SU-DHL-6 (cell line): ENCODE results near the gene ACKR2.

Source experiments
- H2AFZ ChIP-seq: fragments of 200-600 bp; sonication (generic); 2 replicates; pipeline ENCODE4 v1.6.1; 2014; ENCODE audit warnings: low read depth, mild to moderate bottlenecking, moderate library complexity, mixed read lengths, antibody characterized with exemption, low read length; ENCODE audit not compliant: severe bottlenecking
- H3F3A ChIP-seq: fragments of 200-600 bp; shearing (Covaris generic); 2 replicates; pipeline ENCODE4 v1.6.0; 2016; ENCODE audit warnings: antibody characterized with exemption, mild to moderate bottlenecking; ENCODE audit not compliant: insufficient read depth
- H3K27ac ChIP-seq: fragments of 200-600 bp; sonication (generic); 2 replicates; pipeline ENCODE4 v1.5.1; 2016; ENCODE audit warnings: low read depth, mild to moderate bottlenecking, low read length, moderate library complexity, mixed read lengths
- H3K27me3 ChIP-seq: fragments of 200-600 bp; sonication (generic), shearing (Covaris generic); 2 replicates; pipeline ENCODE4 v1.6.0; 2014; ENCODE audit warnings: mild to moderate bottlenecking, low read length
- H3K36me3 ChIP-seq: fragments of 200-600 bp; sonication (generic); 2 replicates; pipeline ENCODE4 v1.6.1; 2014; ENCODE audit warnings: mild to moderate bottlenecking, low read length, mixed read lengths
- H3K4me2 ChIP-seq: fragments of 300-600, 200-600 bp; shearing (Covaris generic), sonication (generic); 2 replicates; pipeline ENCODE4 v1.6.0; 2014; ENCODE audit warnings: low read length, low read depth, mild to moderate bottlenecking; ENCODE audit not compliant: poor library complexity, severe bottlenecking
- H3K4me3 ChIP-seq: fragments of 200-600 bp; sonication (generic); 2 replicates; pipeline ENCODE4 v1.5.1; 2014; ENCODE audit warnings: antibody characterized with exemption, low read length, mild to moderate bottlenecking, mixed read lengths; ENCODE audit not compliant: insufficient read depth, poor library complexity, severe bottlenecking
- H3K79me2 ChIP-seq: fragments of 200-600 bp; sonication (generic); 2 replicates; pipeline ENCODE4 v1.6.1; 2014; ENCODE audit warnings: mild to moderate bottlenecking, low read length, moderate library complexity; ENCODE audit not compliant: insufficient read depth
- H3K9ac ChIP-seq: fragments of 200-600 bp; sonication (generic); 2 replicates; pipeline ENCODE4 v1.7.0; 2014; ENCODE audit warnings: mild to moderate bottlenecking, low read length
- H3K9me2 ChIP-seq: fragments of 200-600 bp; sonication (generic); replicated peaks from 2 replicates; pipeline ENCODE4 v1.6.1; 2014; ENCODE audit warnings: low read length; ENCODE audit not compliant: insufficient read depth
- H3K9me3 ChIP-seq: fragments of 200-600 bp; sonication (generic); 2 replicates; pipeline ENCODE4 v1.6.1; 2014; ENCODE audit warnings: low read length, mixed read lengths; ENCODE audit not compliant: insufficient read depth
- H4K20me1 ChIP-seq: fragments of 200-600 bp; sonication (generic); 2 replicates; pipeline ENCODE4 v1.6.1; 2014; ENCODE audit warnings: low read depth, mild to moderate bottlenecking, antibody characterized with exemption, low read length, moderate library complexity, mixed read lengths
- EZH2phosphoT487 ChIP-seq: fragments of 200-600 bp; sonication (generic), shearing (Covaris generic); conservative IDR thresholded peaks from 2 replicates; pipeline ENCODE4 v1.6.1; 2018; ENCODE audit warnings: mild to moderate bottlenecking, antibody characterized with exemption, low read length, moderate library complexity, mixed read lengths
- TF ChIP-seq, protein P1 (sequence below): fragments of 200-600 bp; sonication (generic); IDR thresholded peaks from one replicate; pipeline ENCODE4 v1.5.1; 2017; ENCODE audit warnings: antibody characterized with exemption, mild to moderate bottlenecking, low read length, moderate library complexity; ENCODE audit not compliant: insufficient read depth, poor library complexity, severe bottlenecking

The ACKR2 gene

DNA sequence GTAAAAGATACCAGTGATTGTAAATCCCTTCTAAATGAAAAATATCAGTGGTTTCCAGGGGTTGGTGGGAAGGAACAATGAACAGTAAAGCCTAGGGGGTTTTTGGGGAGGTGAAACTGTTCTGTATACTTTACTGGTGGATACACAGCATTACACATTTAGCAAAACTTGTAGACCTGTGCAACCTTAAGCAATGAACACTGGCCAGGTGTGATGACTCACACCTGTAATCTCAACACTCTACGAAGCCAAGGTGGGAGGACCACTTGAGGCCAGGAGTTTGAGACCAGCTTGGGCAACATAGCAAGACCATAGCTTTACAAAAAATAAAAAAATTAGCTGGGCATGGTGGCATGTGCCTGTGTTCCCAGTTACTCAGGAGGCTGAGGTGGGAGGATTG, 38.0 kb upstream of the ACKR2 start:
- Histone ChIP-seq H3K9me2 (no peaks in the 10 kb centered on the region), H3K36me3 (no peaks in the 10 kb centered on the region), H2AFZ (no peak overlapping the region), H3F3A (no peaks in the 10 kb centered on the region), H3K9ac (no peak overlapping the region), H3K9me3 (no peaks in the 10 kb centered on the region), H3K27me3 (no peaks in the 10 kb centered on the region), H3K27ac (no peak overlapping the region), H3K79me2 (no peaks in the 10 kb centered on the region), H3K4me3 (no peak overlapping the region), H3K4me2 (no peak overlapping the region), H4K20me1 (no peaks in the 10 kb centered on the region)
- TF ChIP-seq, protein P1, sequence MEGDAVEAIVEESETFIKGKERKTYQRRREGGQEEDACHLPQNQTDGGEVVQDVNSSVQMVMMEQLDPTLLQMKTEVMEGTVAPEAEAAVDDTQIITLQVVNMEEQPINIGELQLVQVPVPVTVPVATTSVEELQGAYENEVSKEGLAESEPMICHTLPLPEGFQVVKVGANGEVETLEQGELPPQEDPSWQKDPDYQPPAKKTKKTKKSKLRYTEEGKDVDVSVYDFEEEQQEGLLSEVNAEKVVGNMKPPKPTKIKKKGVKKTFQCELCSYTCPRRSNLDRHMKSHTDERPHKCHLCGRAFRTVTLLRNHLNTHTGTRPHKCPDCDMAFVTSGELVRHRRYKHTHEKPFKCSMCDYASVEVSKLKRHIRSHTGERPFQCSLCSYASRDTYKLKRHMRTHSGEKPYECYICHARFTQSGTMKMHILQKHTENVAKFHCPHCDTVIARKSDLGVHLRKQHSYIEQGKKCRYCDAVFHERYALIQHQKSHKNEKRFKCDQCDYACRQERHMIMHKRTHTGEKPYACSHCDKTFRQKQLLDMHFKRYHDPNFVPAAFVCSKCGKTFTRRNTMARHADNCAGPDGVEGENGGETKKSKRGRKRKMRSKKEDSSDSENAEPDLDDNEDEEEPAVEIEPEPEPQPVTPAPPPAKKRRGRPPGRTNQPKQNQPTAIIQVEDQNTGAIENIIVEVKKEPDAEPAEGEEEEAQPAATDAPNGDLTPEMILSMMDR = no peak
- no peak for TF ChIP-seq EZH2phosphoT487

DNA sequence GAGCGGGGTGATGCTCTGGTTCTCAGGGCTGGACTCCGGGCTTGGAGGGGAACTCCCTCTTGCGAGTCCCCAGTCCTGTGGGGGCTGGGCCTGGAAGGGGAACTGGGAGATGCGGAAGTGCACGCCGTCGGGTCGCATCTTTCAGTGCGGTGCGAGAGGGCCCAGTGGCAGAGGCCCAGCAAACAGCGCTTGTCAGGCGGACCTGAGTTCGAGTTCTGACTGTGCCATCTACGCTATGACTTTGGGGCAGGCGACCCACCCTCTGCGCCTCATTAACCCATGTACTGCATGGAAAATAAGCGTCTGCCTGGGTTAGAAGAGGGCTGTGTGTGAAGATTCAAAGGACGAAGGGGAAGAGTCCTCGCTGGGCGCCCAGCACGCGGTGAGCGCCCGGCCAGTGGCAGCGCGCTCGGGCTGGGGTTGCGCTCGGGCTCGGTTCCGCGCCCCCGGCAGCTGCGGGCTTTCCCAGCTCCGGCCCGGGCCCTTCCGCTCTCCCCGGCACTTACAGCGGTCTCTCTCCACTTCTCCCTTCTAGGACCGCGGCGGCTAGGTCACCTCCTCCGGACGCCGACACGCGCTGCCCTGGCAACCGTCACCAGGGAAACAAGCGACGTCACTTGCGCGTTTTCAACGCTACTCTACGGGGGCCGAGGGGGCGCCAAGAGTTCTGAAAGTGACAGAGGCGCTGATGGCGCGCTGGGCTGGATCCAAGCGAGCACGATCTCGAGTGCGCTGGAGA, 36.4 kb upstream of the ACKR2 start, which contains the start of gene CCDC13:
CCDC13 (minus strand) TSS at position 584 of the 739 bp plus-strand sequence. CDS start 14,908 bp downstream, outside the sequence.
- Histone ChIP-seq H2AFZ (peak within 1 kb of the TSS; percentile 70), H3K4me2 (peak within 1 kb of the TSS; percentile 82)

DNA sequence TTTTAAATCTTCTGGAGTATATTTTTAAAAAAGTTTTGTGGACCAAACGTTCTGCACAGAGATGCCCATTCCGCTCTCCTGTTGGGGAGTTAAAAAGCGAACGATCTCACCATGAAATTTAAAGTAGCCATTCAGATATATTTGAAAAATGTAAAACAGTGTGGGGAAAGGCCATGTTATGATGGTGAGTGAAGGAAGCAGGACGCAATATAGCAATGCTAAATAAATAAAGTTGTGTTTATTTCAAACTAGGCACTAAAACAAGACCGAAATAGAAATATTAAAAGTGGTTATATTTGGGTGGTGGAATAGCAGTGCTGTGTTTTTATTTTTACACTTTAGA, 35.9 kb upstream of the ACKR2 start:
- Histone ChIP-seq H3K4me2 (peak overlapping the region; percentile 82), H3K9ac (peak overlapping the region; percentile 51), H3K79me2 (no peaks in the 10 kb centered on the region), H3F3A (no peaks in the 10 kb centered on the region), H3K27ac (no peak overlapping the region), H3K4me3 (peak overlapping the region; percentile 53), H3K9me3 (no peaks in the 10 kb centered on the region), H4K20me1 (no peaks in the 10 kb centered on the region), H3K36me3 (no peaks in the 10 kb centered on the region), H2AFZ (peak overlapping the region; percentile 70), H3K9me2 (no peaks in the 10 kb centered on the region), H3K27me3 (no peaks in the 10 kb centered on the region)
- TF ChIP-seq EZH2phosphoT487 = no peak
- TF ChIP-seq, protein P1 = no peak

More for the DNA sequence above, 36.4 kb upstream of the ACKR2 start, which contains the start of gene CCDC13:
- no peaks in the 10 kb centered on the region for H3F3A ChIP-seq
- TF ChIP-seq, protein P1 = no peak
- no peak for TF ChIP-seq EZH2phosphoT487
- H3K79me2 ChIP-seq = no peaks in the 10 kb centered on the region
- H3K9me2 ChIP-seq = no peaks in the 10 kb centered on the region
- H3K4me3 ChIP-seq = peak within 1 kb of the TSS; percentile 53
- peak within 1 kb of the TSS; percentile 51 for H3K9ac ChIP-seq
- no peaks in the 10 kb centered on the region for H3K9me3 ChIP-seq
- H3K27ac ChIP-seq = no peak within 1 kb of the TSS
- no peaks in the 10 kb centered on the region for H3K36me3 ChIP-seq
- H3K27me3 ChIP-seq = no peaks in the 10 kb centered on the region
- H4K20me1 ChIP-seq = no peaks in the 10 kb centered on the region
